Ectodermal cell (in vitro differentiated cells): ENCODE measurements around the gene COA7. TPM values are rescaled to one million over a fixed set of nuclear protein-coding genes. Genes with fewer than 3 reads are reported as not detected.
"Not testable (repeated sequence)": the region's sequence is repeated elsewhere in the genome, so short reads cannot be mapped to it uniquely, and the experiment has no call there.

Experiments
- H3K27ac ChIP-seq: 2 replicates; pipeline ENCODE4 v1.7.0; 2013; ENCODE audit warnings: mild to moderate bottlenecking, low read depth, low read length; ENCODE audit not compliant: insufficient read depth, poor library complexity, severe bottlenecking
- H3K27me3 ChIP-seq: 2 replicates; pipeline ENCODE4 v1.7.0; 2013; ENCODE audit warnings: mild to moderate bottlenecking, low read length; ENCODE audit not compliant: insufficient read depth, control insufficient read depth, poor library complexity, severe bottlenecking
- H3K36me3 ChIP-seq: one replicate; pipeline ENCODE4 v1.7.0; 2013; ENCODE audit warnings: low read length; ENCODE audit not compliant: control insufficient read depth, insufficient read depth
- H3K4me1 ChIP-seq: one replicate; pipeline ENCODE4 v1.7.0; 2013; ENCODE audit warnings: low read length; ENCODE audit not compliant: control insufficient read depth, insufficient read depth
- H3K4me3 ChIP-seq: 2 replicates; pipeline ENCODE4 v1.7.0; 2013; ENCODE audit warnings: low read depth, low read length, control low read depth; ENCODE audit not compliant: insufficient read depth
- H3K9me3 ChIP-seq: 2 replicates; pipeline ENCODE4 v1.7.0; 2013; ENCODE audit warnings: mild to moderate bottlenecking, low read length, moderate library complexity; ENCODE audit not compliant: control insufficient read depth
- WGBS, 2 experiments: methylation state at CpG; one replicate each; pipeline ENCODE4 v1.1.7; 2013; ENCODE audit warnings: missing lambda C conversion rate in 2 of 2; 5-methylcytosine and 5-hydroxymethylcytosine counted together
- polyA plus RNA-seq, 4 experiments: library from polyadenylated mRNA; stranded (reverse); fragments of 50-300 nt; gene quantifications; one replicate each; pipeline ENCODE4 v1.2.3, GENCODE V29; 2013

COA7 gene
- polyA plus RNA-seq (2013, experiment 1 of 4): 21.1 TPM
- 25.3 TPM for polyA plus RNA-seq (2013, experiment 2 of 4)
- polyA plus RNA-seq (2013, experiment 3 of 4): 15.6 TPM
- 18.2 TPM for polyA plus RNA-seq (2013, experiment 4 of 4)

- WGBS, 2 experiments: 3 to 4% methylated on average over 68 of the region's 68 CpGs
- no peak within 1 kb of the TSS for H3K27ac ChIP-seq
Measured at GRCh38 chr1:52697795-52698674, at the start of gene COA7. Gene COA7 (minus strand): TSS chr1:52698347. CDS start chr1:52698326, 21 bp downstream.

GRCh38 chr1:52747450-52747849 is 49.3 kb upstream of the COA7 start:
- 83 to 100% methylated on average over 1 of the region's 1 CpG for WGBS, 2 experiments

More at GRCh38 chr1:52697795-52698674, at the start of gene COA7:
- H3K4me1 ChIP-seq: no peaks in the 10 kb centered on the region
- H3K9me3 ChIP-seq: no peaks in the 10 kb centered on the region
- H3K4me3 ChIP-seq: peak within 1 kb of the TSS; percentile 63
- no peaks in the 10 kb centered on the region for H3K27me3 ChIP-seq
- peaks cover 1% of the 10 kb centered on the region for H3K36me3 ChIP-seq

GRCh38 chr1:52746189-52746588 is 48.0 kb upstream of the COA7 start:
- Histone ChIP-seq H3K36me3 (no peaks in the 10 kb centered on the region), H3K9me3 (no peaks in the 10 kb centered on the region), H3K4me3 (no peak overlapping the region), H3K27ac (no peak overlapping the region), H3K27me3 (no peaks in the 10 kb centered on the region), H3K4me1 (no peaks in the 10 kb centered on the region)
- 89 to 91% methylated on average over 4 of the region's 4 CpGs for WGBS, 2 experiments

More at GRCh38 chr1:52747450-52747849, 49.3 kb upstream of the COA7 start:
- H3K4me3 ChIP-seq: no peak overlapping the region
- no peaks in the 10 kb centered on the region for H3K9me3 ChIP-seq
- no peaks in the 10 kb centered on the region for H3K27me3 ChIP-seq
- H3K27ac ChIP-seq: no peak overlapping the region
- no peaks in the 10 kb centered on the region for H3K4me1 ChIP-seq
- no peaks in the 10 kb centered on the region for H3K36me3 ChIP-seq

- no peaks in the 10 kb centered on the region for H3K36me3 ChIP-seq
- no peak overlapping the region for H3K4me3 ChIP-seq
- no peaks in the 10 kb centered on the region for H3K27me3 ChIP-seq
- no peak overlapping the region for H3K27ac ChIP-seq
- 100% methylated on average over 1 to 3 of the region's 3 CpGs for WGBS, 2 experiments
- H3K4me1 ChIP-seq: no peaks in the 10 kb centered on the region
- H3K9me3 ChIP-seq: no peaks in the 10 kb centered on the region
Measured at GRCh38 chr1:52741259-52741658, 43.1 kb upstream of the COA7 start.

- WGBS, 2 experiments: 95 to 98% methylated on average over 4 of the region's 4 CpGs
- Histone ChIP-seq H3K27ac (no peak overlapping the region), H3K9me3 (no peaks in the 10 kb centered on the region), H3K4me1 (no peaks in the 10 kb centered on the region), H3K27me3 (no peaks in the 10 kb centered on the region), H3K4me3 (no peak overlapping the region), H3K36me3 (no peaks in the 10 kb centered on the region)
Measured at GRCh38 chr1:52739699-52740467, 41.7 kb upstream of the COA7 start.

- no peaks in the 10 kb centered on the region for H3K27me3 ChIP-seq
- 93 to 94% methylated on average over 9 to 10 of the region's 10 CpGs for WGBS, 2 experiments
- H3K27ac ChIP-seq: no peak overlapping the region
- H3K4me1 ChIP-seq: no peaks in the 10 kb centered on the region
- no peak overlapping the region for H3K4me3 ChIP-seq
- H3K9me3 ChIP-seq: no peaks in the 10 kb centered on the region
- H3K36me3 ChIP-seq: no peaks in the 10 kb centered on the region
Measured at GRCh38 chr1:52738893-52739292, 40.7 kb upstream of the COA7 start.

- Histone ChIP-seq H3K4me3 (no peak overlapping the region), H3K4me1 (no peaks in the 10 kb centered on the region), H3K9me3 (no peaks in the 10 kb centered on the region), H3K36me3 (no peaks in the 10 kb centered on the region), H3K27ac (no peak overlapping the region), H3K27me3 (no peaks in the 10 kb centered on the region)
- 95 to 97% methylated on average over 5 of the region's 5 CpGs for WGBS, 2 experiments
Measured at GRCh38 chr1:52738148-52738547, 40.0 kb upstream of the COA7 start.

GRCh38 chr1:52735371-52735770 is 37.2 kb upstream of the COA7 start:
- H3K4me1 ChIP-seq, H3K4me3 ChIP-seq, H3K9me3 ChIP-seq, H3K27me3 ChIP-seq, H3K27ac ChIP-seq, H3K36me3 ChIP-seq: not testable (repeated sequence)
- WGBS, 2 experiments: 94 to 95% methylated on average over 9 of the region's 9 CpGs

GRCh38 chr1:52733368-52733767 is 35.2 kb upstream of the COA7 start:
- H3K9me3 ChIP-seq: no peaks in the 10 kb centered on the region
- H3K27ac ChIP-seq: no peak overlapping the region
- no peaks in the 10 kb centered on the region for H3K4me1 ChIP-seq
- 95 to 96% methylated on average over 3 of the region's 3 CpGs for WGBS, 2 experiments
- no peaks in the 10 kb centered on the region for H3K36me3 ChIP-seq
- no peaks in the 10 kb centered on the region for H3K27me3 ChIP-seq
- no peak overlapping the region for H3K4me3 ChIP-seq
